H1 (cell line): Measurements from ENCODE around the gene SHROOM3. TPM values are rescaled to one million over a fixed set of nuclear protein-coding genes. Genes with fewer than 3 reads are reported as not detected.
A peak's percentile ranks its signal among the peaks of the same experiment; 100 is the strongest.

Experiments used
- CTCF ChIA-PET: fragments of 300-600 bp; sonication (Branson Sonifier 250); formaldehyde crosslinking; loops from one replicate; lab custom pipeline; 2021; ENCODE audit not compliant: partially characterized antibody; lab: Charles Lee
- POLR2A ChIA-PET: fragments of 300-600 bp; sonication (Branson Sonifier 250); formaldehyde crosslinking; loops from one replicate; lab custom pipeline; 2021; ENCODE audit warnings: inconsistent platforms; ENCODE audit not compliant: partially characterized antibody; lab: Charles Lee
- DNase-seq, 2 experiments: peaks; one replicate each; pipeline versions ENCODE4 v3.0.0 to v3.0.0-alpha.2; 2010 to 2022; ENCODE audit warnings: low spot score in 2 of 2, low read depth in 1 of 2, mixed read lengths in 1 of 2
- FAIRE-seq: peaks from 2 replicates; lab custom pipeline; 2011; peaks lifted over from hg19 to GRCh38; lab: Jason Lieb, UNC
- H2AFZ ChIP-seq: 2 replicates; pipeline ENCODE4 v1.8.1; 2012; ENCODE audit warnings: low read length, inconsistent platforms
- H2AK5ac ChIP-seq: 2 replicates; pipeline ENCODE4 v1.6.1; 2013; ENCODE audit warnings: low read depth, low read length
- H2BK120ac ChIP-seq: replicated peaks from 2 replicates; pipeline ENCODE3; 2013; ENCODE audit warnings: low read depth, low read length, inconsistent platforms
- H2BK12ac ChIP-seq: 2 replicates; pipeline ENCODE4 v1.6.1; 2013; ENCODE audit warnings: low read depth, low read length
- H2BK15ac ChIP-seq: 2 replicates; pipeline ENCODE4 v1.6.1; 2013; ENCODE audit warnings: low read length
- H2BK20ac ChIP-seq: 2 replicates; pipeline ENCODE4 v1.6.1; 2013; ENCODE audit warnings: low read length
- H2BK5ac ChIP-seq: 2 replicates; pipeline ENCODE4 v1.6.1; 2013; ENCODE audit warnings: low read depth, low read length
- H3K14ac ChIP-seq: 2 replicates; pipeline ENCODE4 v1.6.1; 2013; ENCODE audit warnings: inconsistent platforms; ENCODE audit not compliant: insufficient read length
- H3K18ac ChIP-seq: 2 replicates; pipeline ENCODE4 v1.6.1; 2013; ENCODE audit warnings: low read length; ENCODE audit errors: extremely low read depth
- H3K23ac ChIP-seq: 2 replicates; pipeline ENCODE4 v1.6.1; 2013; ENCODE audit warnings: inconsistent platforms; ENCODE audit not compliant: insufficient read length
- H3K23me2 ChIP-seq: 2 replicates; pipeline ENCODE4 v1.6.1; 2013; ENCODE audit warnings: low read depth, low read length
- H3K27ac ChIP-seq: 2 replicates; pipeline ENCODE4 v1.6.1; 2011; ENCODE audit warnings: low read depth, low read length, inconsistent platforms
- H3K27me3 ChIP-seq, 4 experiments: replicated peaks in 1 of 4; 1 replicate in 1 of 4; 2 replicates in 3 of 4; pipeline versions ENCODE4 v1.6.1 to v1.8.1; 2011 to 2013; ENCODE audit warnings: low read length in 3 of 4, mild to moderate bottlenecking in 3 of 4, inconsistent platforms in 2 of 4, mixed read lengths in 2 of 4, moderate library complexity in 1 of 4; ENCODE audit not compliant: control insufficient read depth in 3 of 4, insufficient read depth in 3 of 4; ENCODE audit errors: extremely low read depth in 1 of 4
- H3K36me3 ChIP-seq, 4 experiments: 2 replicates each; pipeline versions ENCODE4 v1.6.1 to v1.8.1; 2011 to 2013; ENCODE audit warnings: mild to moderate bottlenecking in 4 of 4, low read length in 3 of 4, moderate library complexity in 2 of 4, control low read depth in 1 of 4, inconsistent platforms in 1 of 4; ENCODE audit not compliant: insufficient read depth in 4 of 4, control insufficient read depth in 2 of 4
- H3K4ac ChIP-seq: replicated peaks from 2 replicates; pipeline ENCODE3; 2013; ENCODE audit warnings: low read length, low read depth, mixed read lengths, inconsistent platforms; ENCODE audit not compliant: insufficient read length
- H3K4me1 ChIP-seq, 4 experiments: replicated peaks in 1 of 4; 1 replicate in 1 of 4; 2 replicates in 3 of 4; pipeline versions ENCODE4 v1.6.1 to v1.8.1; 2011 to 2013; ENCODE audit warnings: low read length in 3 of 4, inconsistent platforms in 2 of 4, mixed read lengths in 1 of 4; ENCODE audit not compliant: insufficient read depth in 4 of 4, control insufficient read depth in 3 of 4
- H3K4me2 ChIP-seq, 2 experiments: 2 replicates each; pipeline versions ENCODE4 v1.6.1 to v1.8.1; 2011 to 2013; ENCODE audit warnings: low read depth in 2 of 2, low read length in 2 of 2, control low read depth in 1 of 2, inconsistent platforms in 1 of 2, mild to moderate bottlenecking in 1 of 2; ENCODE audit not compliant: insufficient read depth in 1 of 2
- H3K4me3 ChIP-seq, 4 experiments: fragments of 200-600, 300-600 bp in 1 of 4; sonication (generic), shearing (Covaris generic), sonication (Bioruptor Twin) in 1 of 4; 2 replicates each; pipeline versions ENCODE4 v1.5.1 to v1.8.1; 2011 to 2016; ENCODE audit warnings: low read length in 4 of 4, low read depth in 3 of 4, control low read depth in 2 of 4, inconsistent platforms in 2 of 4, mild to moderate bottlenecking in 2 of 4, mixed read lengths in 1 of 4, moderate library complexity in 1 of 4; ENCODE audit not compliant: insufficient read depth in 2 of 4; ENCODE audit errors: extremely low read depth in 1 of 4
- H3K56ac ChIP-seq: replicated peaks from 2 replicates; pipeline ENCODE3; 2013; ENCODE audit warnings: low read depth, mild to moderate bottlenecking, mixed read lengths, low read length, inconsistent platforms; ENCODE audit not compliant: insufficient read length
- H3K79me1 ChIP-seq: 2 replicates; pipeline ENCODE4 v1.6.1; 2013; ENCODE audit warnings: low read depth, low read length, control low read depth
- H3K79me2 ChIP-seq, 2 experiments: 2 replicates each; pipeline versions ENCODE4 v1.6.1 to v1.8.1; 2012 to 2013; ENCODE audit warnings: low read length in 2 of 2, mild to moderate bottlenecking in 2 of 2, inconsistent platforms in 1 of 2; ENCODE audit not compliant: insufficient read depth in 2 of 2, control insufficient read depth in 1 of 2
- H3K9ac ChIP-seq, 4 experiments: replicated peaks in 1 of 4; 1 replicate in 1 of 4; 2 replicates in 3 of 4; pipeline versions ENCODE4 v1.6.1 to v1.8.1; 2011 to 2013; ENCODE audit warnings: low read depth in 3 of 4, low read length in 3 of 4, control low read depth in 2 of 4, mild to moderate bottlenecking in 2 of 4, moderate library complexity in 2 of 4, inconsistent platforms in 1 of 4; ENCODE audit errors: extremely low read depth in 1 of 4
- H3K9me3 ChIP-seq, 2 experiments: 2 replicates each; pipeline versions ENCODE4 v1.6.1 to v1.8.1; 2012 to 2013; ENCODE audit warnings: mild to moderate bottlenecking in 2 of 2, moderate library complexity in 2 of 2, control low read depth in 1 of 2, inconsistent platforms in 1 of 2, low read depth in 1 of 2, low read length in 1 of 2, mixed read lengths in 1 of 2; ENCODE audit not compliant: insufficient read depth in 2 of 2
- H4K20me1 ChIP-seq, 2 experiments: replicated peaks in 1 of 2; 2 replicates each; pipeline versions ENCODE3 to v1.8.1; 2011 to 2013; ENCODE audit warnings: inconsistent platforms in 2 of 2, low read length in 2 of 2, mild to moderate bottlenecking in 1 of 2; ENCODE audit not compliant: insufficient read depth in 2 of 2, control insufficient read depth in 1 of 2
- H4K5ac ChIP-seq: 2 replicates; pipeline ENCODE4 v1.6.1; 2013; ENCODE audit warnings: low read length, low read depth, mixed read lengths, inconsistent platforms; ENCODE audit not compliant: insufficient read length
- H4K8ac ChIP-seq: 2 replicates; pipeline ENCODE4 v1.8.0; 2013; ENCODE audit warnings: mild to moderate bottlenecking, moderate library complexity, low read length, inconsistent platforms; ENCODE audit not compliant: insufficient read depth; ENCODE audit errors: extremely low read depth
- H4K91ac ChIP-seq: replicated peaks from 2 replicates; pipeline ENCODE3; 2013; ENCODE audit warnings: low read length, mixed read lengths, inconsistent platforms; ENCODE audit not compliant: insufficient read length
- E2F6 ChIP-seq: IDR thresholded peaks from 2 replicates; pipeline ENCODE4 v1.6.1; 2012; ENCODE audit warnings: inconsistent platforms
- WGBS, 2 experiments: shearing (Covaris generic) in 1 of 2; methylation state at CpG; one replicate each; pipeline versions ENCODE4 v1.1.6 to v1.1.7; 2013 to 2015; ENCODE audit warnings: low lambda C conversion rate in 2 of 2, mixed read lengths in 2 of 2, inconsistent platforms in 1 of 2, low coverage in 1 of 2, missing lambda C conversion rate in 1 of 2; ENCODE audit not compliant: insufficient replicate concordance in 2 of 2, insufficient coverage in 1 of 2, insufficient read length in 1 of 2; ENCODE audit errors: extremely low coverage in 1 of 2, missing lambda C conversion rate in 1 of 2; 5-methylcytosine and 5-hydroxymethylcytosine counted together
- polyA plus RNA-seq, 7 experiments: library from polyadenylated mRNA; depleted of rRNA in 3 of 7; stranded (reverse) in 5 of 7; unstranded in 2 of 7; fragments of >200 nt in 5 of 7; fragments of 200-250 nt in 2 of 7; gene quantifications; 1 replicate in 5 of 7; 2 replicates in 1 of 7; 4 replicates in 1 of 7; pipeline versions ENCODE4 v1.2.1 to v1.2.3, GENCODE V29; 2011 to 2013; ENCODE audit warnings: missing spikeins in 2 of 7, mixed read lengths in 2 of 7
- total RNA-seq: library from RNA; stranded (reverse); fragmentation: NEBNext Ultra II Directional; extraction: Animal tissue kit (Norgen Biotek cat#: 25700); gene quantifications from 2 replicates; pipeline ENCODE4 v1.2.1, GENCODE V29; 2021

The SHROOM3 gene
- total and polyA plus RNA-seq, 2 of the 8 experiments (the other 6 are each of a cell fraction or from before 2014, with no cell fraction given) = 15.8 to 34.0 TPM

GRCh38 chr4:76801621-76802235, 366.7 kb downstream of the SHROOM3 start:
- Histone ChIP-seq H2AFZ (peak overlapping the region; percentile 96), H3K56ac (no peak overlapping the region), H3K4ac (no peak overlapping the region), H2BK5ac (peak overlapping the region; percentile 60; the same call in 1 of the 2 replicates), H2BK20ac (0 out of 2 replicates have a peak overlapping the region, but pooled peaks have one; percentile 92), H4K20me1 (no peaks in the 10 kb centered on the region), H3K4me2 (peak overlapping the region; percentile 80 to 87), H2BK120ac (no peak overlapping the region), H3K27me3 (peaks cover 0 to 7% (median 2%) of the 10 kb centered on the region in 4 experiments; a peak in 5 of 7 replicates), H3K23me2 (peaks cover 6% of the 10 kb centered on the region), H3K4me1 (peaks cover 7 to 21% (median 15%) of the 10 kb centered on the region in 4 experiments), H2BK12ac (peak overlapping the region; percentile 84), H4K5ac (no peak overlapping the region), H3K36me3 (no peaks in the 10 kb centered on the region; a peak in 1 of 8 replicates), H2AK5ac (no peak overlapping the region), H3K18ac (peak overlapping the region; percentile 89; the same call in 1 of the 2 replicates), H3K27ac (no peak overlapping the region), H3K9ac (peak overlapping the region in 2 of 4 experiments; percentile 36 to 62; a peak in 3 of 7 replicates), H3K79me2 (no peaks in the 10 kb centered on the region), H3K14ac (no peak overlapping the region), H4K91ac (no peak overlapping the region), H3K23ac (no peak overlapping the region), H3K4me3 (peak overlapping the region; percentile 33 to 62 (median 50)), H3K9me3 (peaks cover 0 to 4% of the 10 kb centered on the region in 2 experiments; a peak in 1 of 4 replicates), H2BK15ac (peak overlapping the region; percentile 97; the same call in 1 of the 2 replicates), H4K8ac (peak overlapping the region; percentile 72; the same call in 1 of the 2 replicates), H3K79me1 (no peaks in the 10 kb centered on the region)
- ChIA-PET POLR2A (interaction anchor here (1.1 to 1.8 kb wide), 4 partner anchors 11 to 32 kb away, joined by 3 to 7 read pairs (median 4); no protein-coding TSS in a partner anchor), CTCF (interaction anchor here (0.8 to 2.5 kb wide), 12 partner anchors 11 to 425 kb away, joined by 3 to 15 read pairs (median 4); no protein-coding TSS in a partner anchor)
- FAIRE-seq (no peak), DNase-seq (peak in 1 of 2 experiments; percentile 70)
- 12% methylated on average over 34 of the region's 37 CpGs; no CpG with 5 or more reads in 1 of the 2 experiments for WGBS, 2 experiments
- peak; percentile 53; the same call in 1 of the 2 replicates for TF ChIP-seq E2F6
